Measurements from ENCODE around the gene NAMPT.

DNA sequence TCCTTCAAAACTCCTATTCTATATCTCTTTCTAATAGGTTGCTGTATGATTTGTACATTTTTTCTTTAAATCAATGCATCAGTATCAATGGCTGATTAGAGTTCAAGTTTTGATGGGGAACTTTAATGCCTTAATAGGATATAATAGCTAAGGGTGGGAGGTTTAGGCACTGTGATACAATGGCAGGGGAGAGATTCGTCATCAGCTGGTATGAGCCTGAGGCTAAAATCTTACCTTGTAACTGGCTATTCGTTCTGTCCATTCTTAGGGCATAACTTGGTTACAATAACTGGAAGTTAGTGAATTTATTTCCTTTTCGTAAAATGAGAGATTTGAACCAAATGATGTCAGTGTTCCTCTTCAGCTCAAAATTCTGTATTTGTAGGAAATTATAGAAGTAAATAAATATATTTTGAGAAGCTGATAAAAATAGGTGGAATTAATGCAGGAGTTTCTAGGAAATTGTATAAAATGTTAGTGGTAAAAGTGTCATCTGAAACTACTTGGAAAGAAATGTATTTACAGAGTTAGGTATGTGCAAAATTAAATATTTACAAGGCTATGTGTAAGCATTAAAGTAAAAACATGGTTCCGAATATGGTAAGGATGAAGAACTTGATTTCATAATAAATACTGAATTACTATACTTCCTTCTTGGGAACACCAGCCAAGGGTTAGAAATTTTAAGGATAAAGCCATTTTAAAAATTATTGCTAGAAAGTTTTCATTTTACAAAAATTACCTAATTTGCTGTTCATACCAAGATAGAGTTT is 27.5 kb upstream of the NAMPT start:
- TF ChIP-seq, protein P1, sequence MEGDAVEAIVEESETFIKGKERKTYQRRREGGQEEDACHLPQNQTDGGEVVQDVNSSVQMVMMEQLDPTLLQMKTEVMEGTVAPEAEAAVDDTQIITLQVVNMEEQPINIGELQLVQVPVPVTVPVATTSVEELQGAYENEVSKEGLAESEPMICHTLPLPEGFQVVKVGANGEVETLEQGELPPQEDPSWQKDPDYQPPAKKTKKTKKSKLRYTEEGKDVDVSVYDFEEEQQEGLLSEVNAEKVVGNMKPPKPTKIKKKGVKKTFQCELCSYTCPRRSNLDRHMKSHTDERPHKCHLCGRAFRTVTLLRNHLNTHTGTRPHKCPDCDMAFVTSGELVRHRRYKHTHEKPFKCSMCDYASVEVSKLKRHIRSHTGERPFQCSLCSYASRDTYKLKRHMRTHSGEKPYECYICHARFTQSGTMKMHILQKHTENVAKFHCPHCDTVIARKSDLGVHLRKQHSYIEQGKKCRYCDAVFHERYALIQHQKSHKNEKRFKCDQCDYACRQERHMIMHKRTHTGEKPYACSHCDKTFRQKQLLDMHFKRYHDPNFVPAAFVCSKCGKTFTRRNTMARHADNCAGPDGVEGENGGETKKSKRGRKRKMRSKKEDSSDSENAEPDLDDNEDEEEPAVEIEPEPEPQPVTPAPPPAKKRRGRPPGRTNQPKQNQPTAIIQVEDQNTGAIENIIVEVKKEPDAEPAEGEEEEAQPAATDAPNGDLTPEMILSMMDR (conservative IDR thresholded peaks at IDR 0.05; ENCODE audit: low read depth, low read length) = no peak
- TF ChIP-seq EZH2 (IDR thresholded peaks at IDR 0.05; ENCODE audit: low read length, unreplicated experiment) = no peak

All from PC-3 (cell line).